GM21360 (cell line): ENCODE measurements around the gene DYNLT1.
"Not testable (repeated sequence)": the region's sequence is repeated elsewhere in the genome, so short reads cannot be mapped to it uniquely, and the experiment has no call there.

Experiments used
- ATAC-seq: cut with Tn5 transposase; IDR thresholded peaks from one replicate; pipeline ENCODE4 v1.9.1; 2021; ENCODE audit warnings: mild to moderate bottlenecking, moderate library complexity; ENCODE audit not compliant: unreplicated experiment

DYNLT1 gene

DNA sequence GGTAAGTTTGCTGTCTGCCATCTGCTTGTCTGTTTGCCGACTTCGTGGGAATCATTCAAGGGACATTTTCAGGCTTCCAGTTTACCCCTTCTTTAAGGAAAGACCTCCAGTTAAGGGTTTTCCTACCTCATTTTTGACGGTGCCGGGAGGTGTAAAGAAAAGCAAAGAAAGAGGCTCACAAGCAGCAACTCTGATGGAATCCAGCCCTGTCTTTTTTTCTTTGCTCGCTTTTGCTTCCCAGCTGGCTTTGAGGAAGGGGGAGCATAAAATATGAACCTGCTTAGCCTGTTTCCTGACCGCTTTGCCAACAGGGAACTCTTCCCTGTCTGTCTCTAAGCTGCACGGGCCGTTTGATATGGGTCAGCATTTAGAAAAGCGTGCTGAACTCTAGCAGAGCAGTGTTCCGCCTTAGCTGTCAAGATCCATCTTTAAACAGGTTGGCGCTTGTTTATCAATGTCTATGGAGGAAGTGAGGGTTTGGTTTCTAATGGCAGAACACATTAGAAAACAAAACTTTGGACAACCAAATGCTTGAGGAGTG lies 19.2 kb upstream of the DYNLT1 start:
- no peak for ATAC-seq

DNA sequence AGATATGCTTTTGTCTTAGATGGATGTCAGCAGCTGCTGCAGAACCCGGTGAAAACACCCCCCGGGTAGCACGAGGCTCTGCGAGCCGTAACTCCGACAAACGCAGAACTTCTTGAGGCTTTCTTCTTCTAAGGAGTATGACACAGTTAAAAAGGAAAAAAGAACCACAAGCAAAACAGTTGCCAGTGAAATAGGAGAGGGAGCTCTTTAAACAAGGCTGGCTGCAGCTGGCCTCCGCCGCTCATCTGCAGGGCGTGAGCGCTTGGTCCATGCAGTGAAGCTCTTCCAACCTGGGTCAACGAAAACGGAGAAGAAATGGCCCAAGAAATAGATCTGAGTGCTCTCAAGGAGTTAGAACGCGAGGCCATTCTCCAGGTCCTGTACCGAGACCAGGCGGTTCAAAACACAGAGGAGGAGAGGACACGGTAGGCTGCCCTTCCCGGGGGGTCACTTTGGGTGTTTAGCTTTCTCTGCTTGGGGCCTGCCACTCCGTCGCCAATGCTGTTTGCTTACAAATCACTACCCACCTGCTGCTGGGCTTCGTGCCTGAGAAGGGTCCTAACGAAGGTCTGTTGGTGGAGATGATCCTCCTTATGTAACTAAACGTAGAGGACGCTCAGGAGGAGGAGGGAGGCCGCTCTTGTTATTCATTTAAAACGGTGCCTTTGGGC lies 18.5 kb upstream of the DYNLT1 start:
- ATAC-seq, result no peak

DNA sequence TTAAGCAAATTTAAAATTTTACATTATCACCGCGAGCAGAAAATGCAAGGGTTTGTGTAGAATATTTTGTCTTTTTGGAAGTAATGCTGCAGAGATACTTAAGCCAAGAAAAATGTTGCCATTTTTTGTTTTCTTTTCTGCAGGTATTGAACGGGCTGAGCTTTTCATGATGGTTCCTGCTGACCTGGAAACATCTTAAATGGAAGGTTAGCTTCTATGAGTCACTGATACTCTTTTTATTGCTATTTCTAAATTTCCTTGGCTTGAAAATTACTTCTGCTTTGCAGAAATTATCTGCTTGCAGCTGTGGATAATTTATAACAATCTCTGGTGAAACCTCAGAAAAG lies 18.0 kb upstream of the DYNLT1 start:
- no peak for ATAC-seq

DNA sequence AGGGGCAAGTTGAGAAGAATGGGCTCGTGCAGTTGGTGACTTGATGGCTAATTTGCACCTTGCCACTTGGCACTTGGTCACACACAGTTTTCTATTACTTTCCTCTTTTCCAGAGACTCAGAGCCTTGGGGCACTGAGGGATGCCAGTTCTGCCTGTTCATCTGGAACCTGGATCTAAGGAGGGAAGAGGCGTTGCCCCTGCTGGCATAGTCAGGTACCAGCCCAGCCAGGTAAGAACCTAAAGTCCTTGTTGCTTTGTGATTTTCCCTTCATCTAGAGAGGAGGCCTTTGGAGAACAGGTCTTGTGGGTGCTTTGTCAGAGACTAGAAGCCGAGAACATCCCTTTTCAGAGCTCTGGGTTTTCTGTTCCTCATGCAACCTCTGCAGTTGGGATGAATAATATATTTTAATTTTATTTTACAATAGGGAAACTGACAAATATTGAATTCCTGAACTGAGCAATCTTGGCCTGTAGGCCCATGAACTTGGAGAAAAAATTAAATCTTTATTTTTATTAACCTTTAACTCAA lies 16.7 kb upstream of the DYNLT1 start:
- ATAC-seq, result no peak

DNA sequence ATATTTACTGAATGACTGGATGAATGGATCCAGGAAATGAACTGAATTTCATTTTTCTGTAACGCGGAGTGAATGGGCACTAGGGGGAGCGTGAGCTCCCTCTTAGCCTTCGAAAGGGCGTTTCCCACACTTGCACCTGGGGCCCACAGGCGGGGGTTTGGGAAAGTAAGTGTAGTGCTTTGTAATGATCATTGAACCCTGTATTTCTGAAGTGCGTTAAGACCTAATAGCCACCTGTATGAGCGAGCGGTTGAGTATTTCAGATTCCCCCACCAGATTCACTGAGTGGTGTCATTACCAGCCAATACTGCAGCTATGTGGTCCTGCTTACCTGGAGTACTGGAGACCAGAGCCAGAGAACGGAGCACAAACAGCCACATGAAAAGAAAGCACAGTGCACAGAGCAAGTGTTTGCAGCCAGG lies 15.8 kb upstream of the DYNLT1 start:
- ATAC-seq, result no peak

- ATAC-seq, result not testable (repeated sequence)
Measured at GRCh38 chr6:158656986-158657385, 12.4 kb upstream of the DYNLT1 start.

DNA sequence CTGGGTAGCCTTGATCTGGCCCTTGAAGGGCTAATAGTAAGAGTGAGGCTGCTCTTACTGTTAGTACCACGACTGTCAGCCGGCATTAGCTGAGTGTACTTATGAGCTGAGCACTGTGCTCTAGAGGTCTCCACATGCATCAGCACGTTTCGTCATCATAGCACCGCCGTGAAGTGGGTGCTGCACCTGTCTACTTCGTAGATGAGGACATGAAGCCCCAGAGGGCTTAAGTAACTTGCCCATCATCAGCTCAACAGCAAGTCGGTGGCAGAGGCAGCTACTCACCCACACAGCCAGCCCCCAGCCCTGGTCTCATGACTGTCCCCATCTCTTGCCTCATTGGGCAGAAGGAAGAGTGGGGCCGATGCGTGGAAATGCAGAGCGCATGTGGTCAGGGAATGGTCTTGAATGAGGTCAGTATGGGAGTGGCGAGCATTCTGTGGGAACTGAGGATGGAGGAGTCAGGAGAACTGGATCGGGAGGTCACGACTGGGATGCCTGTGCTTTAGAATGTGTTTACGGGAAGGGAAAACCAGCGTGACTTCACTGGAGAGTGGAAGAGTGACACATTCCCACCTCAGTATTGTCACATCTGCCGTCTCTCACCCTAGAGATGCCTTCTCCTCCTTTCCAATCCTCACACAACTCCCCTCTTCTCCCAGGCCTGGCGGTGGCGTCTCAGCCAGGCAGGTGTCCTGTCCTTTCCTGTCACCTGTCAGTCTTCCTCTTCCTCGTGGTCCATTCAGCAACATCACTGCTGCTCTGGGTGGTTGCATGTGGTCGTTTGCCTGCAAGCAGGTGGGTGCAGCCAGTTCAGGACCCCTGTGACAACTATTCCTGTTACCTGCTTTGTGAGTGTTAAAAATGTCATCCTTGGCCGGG lies 11.3 kb upstream of the DYNLT1 start:
- no peak for ATAC-seq

DNA sequence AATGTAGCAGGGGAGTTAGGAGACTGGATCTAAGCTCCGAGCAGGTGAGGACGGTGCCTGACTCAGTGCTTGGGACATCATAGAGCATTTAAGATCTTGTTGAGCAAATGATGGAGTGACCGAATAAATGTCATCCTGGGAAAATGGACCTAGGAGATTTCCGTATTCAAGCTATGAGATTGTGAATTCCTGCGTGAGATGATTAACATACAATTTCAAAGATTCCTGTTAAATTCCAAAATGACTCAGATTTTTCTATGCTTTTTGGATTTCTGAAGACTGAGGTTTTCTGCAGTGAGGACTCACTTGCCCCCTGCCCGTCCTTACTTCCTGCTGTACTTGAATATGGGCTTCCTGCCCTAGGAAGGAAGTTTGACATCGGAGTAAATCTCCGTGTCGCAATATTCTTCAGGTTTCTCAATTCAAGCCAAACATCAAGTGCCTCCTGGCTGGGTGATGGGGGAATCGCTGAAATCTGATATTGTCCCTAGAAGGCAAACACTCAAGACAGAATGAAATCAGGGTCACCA lies 10.5 kb upstream of the DYNLT1 start:
- no peak for ATAC-seq

DNA sequence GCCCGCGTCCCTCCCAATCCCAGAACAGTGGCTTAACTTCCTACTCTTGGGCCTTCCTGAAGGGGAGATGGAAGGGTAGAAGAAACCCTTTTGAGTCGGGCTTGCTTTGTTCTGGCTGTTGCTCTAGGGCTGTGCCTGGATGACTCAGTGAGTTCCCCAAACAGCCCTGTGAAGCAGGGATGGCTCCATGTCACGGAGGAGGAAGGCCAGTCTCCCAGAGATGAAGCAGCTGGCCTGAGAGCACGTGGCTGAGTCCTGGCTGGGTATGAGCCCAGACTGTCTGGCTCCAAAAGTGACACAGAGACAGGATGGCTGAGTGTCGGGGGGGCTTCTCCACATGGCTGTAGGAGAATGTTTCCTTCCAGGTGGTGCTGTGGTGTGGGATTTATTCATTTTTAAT lies 10.0 kb upstream of the DYNLT1 start:
- no peak for ATAC-seq

GRCh38 chr6:158653577-158654354 lies 9.2 kb upstream of the DYNLT1 start:
- peak; percentile 42 for ATAC-seq

- not testable (repeated sequence) for ATAC-seq
Measured at GRCh38 chr6:158651981-158652737, 7.6 kb upstream of the DYNLT1 start.

DNA sequence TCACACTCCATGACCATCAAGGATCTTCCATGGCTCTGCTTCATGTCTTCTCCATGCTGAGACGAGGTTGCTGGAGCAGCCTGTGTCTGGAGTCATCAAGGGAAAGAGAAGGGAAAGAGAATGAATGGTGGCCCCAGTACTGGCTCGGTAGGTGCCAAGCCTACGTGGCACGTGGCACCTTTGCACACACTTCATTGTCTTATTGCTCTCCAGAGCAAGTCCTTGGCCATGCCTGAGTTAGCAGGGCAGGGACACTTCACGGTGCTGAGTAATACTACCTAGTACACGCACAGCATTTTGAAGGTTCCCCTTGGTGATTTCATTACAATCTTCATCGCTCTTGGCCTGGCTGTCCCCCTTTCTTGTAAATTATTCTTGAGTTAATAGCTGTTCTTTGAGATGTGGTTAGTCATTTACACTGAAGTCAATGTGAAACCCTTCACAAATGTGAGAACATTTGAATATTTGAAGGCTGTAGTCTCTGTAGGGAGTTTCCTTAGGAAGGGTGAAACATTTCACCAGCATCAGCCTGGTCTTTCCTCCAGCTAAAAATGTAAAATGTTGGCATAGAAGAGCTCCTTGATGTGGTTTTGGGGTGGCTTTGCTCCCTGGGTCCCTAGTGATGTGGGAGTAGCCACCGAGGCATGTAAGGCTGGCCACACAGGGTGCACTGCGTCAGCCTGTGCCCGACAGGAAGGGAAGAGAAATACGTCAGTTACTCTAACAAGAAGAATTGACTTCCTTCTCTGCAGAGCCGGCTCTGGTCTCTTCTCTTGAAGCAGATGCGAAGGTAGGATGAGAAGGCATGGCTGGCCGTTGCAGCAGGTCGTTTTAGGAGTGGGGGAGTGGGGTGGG lies 5.0 kb upstream of the DYNLT1 start, which contains the start of gene SYTL3:
Gene SYTL3, plus strand, starts transcription at position 766 of the 855 bp plus-strand sequence. CDS start 13,215 bp downstream, outside the sequence.
- peak; percentile 39 for ATAC-seq

DNA sequence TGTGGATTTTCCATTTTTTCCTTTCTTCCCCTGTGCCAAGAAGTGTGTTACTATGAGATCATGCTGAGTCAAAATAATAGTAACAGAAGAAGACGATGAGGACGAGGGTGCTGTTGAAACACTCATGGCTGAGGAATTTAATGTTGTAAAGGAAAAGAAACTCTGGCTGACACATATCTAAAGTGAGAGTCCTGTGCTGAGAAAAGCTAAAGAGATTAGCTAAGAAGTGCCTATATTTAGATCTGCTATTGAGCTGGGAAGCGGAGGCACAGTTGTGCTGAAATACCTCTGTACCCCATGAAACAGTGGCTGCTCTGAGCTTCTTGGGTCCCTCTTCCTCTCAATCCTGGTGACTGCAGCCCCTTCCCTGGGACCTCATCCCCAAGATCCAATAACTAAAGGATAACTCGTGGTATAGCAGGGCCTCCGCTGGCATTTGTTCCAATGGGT lies 4.2 kb upstream of the DYNLT1 start:
- peak; percentile 34 for ATAC-seq

DNA sequence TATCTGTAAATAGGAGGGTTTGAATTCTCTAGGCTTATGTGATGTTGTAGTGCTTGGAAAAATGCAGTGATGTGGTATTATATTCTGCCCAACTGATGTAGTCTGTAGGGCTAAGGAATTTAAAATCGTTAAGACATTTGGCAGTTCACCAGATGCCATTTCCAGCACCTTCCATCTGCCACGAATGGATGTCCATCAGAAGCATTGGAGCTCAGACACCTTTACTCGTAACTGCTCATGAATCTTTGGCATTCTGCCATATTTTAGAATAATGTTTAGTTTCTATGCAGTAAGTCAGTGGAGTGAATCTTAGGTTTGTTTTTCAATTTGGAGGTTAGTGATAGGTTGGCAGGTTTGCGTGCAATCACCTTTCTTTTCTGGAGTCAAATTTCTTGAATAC lies 3.0 kb upstream of the DYNLT1 start:
- no peak for ATAC-seq

GRCh38 chr6:158646023-158646910 lies 1.7 kb upstream of the DYNLT1 start:
- no peak for ATAC-seq

- ATAC-seq, result no peak
Measured at GRCh38 chr6:158645064-158646022, 800 bp upstream of the DYNLT1 start.

- no peak for ATAC-seq
Measured at GRCh38 chr6:158643836-158644230, 710 bp downstream of the DYNLT1 start.
